Stimulated activated CD4-positive, alpha-beta T cell treated with anti-CD3 and anti-CD28 coated beads, Interleukin-2, amount 100 ng/mL, for 24 hours (primary cell): Measurements from ENCODE around the gene YPEL5.
A peak's percentile ranks its signal among the peaks of the same experiment; 100 is the strongest.
"Not testable (repeated sequence)": the region's sequence is repeated elsewhere in the genome, so short reads cannot be mapped to it uniquely, and the experiment has no call there.

Experiments used
- DNase-seq, 2 donors: peaks; one replicate each; pipeline ENCODE4 v3.0.0-alpha.2; 2020

YPEL5 gene

DNA sequence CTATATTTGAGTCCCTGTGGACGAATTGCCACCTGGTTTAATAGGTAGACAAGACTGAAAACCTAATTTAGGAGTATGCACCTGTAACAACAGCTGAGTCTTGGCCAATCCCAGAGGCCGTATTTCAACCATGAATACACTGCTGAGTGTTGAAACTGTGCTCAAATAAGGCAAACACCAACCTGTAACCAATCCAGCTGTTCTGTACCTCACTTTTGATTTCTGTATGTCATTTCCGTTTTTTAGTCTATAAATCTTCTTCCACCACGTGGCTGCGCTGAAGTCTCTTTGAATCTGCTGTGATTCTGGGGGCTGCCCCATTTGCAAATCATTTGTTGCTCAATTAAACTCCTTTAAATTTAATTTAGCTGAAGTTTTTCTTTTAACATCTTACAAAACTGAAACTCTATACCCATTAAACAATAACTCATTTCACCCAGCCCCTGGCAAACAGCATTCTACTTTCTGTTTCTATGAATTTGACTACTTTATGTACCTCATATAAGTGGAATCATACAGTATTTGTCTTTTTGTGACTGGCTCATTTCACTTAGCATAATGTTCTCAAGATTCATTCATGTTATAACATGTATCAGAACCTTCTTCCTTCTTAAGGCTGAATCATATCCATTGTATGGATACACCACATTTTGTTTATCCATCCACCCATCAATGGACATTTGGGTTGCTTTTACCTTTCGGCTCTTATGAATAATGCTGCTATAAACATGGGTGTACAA, 7.5 kb upstream of the YPEL5 start:
- peak; percentile 39 to 50 for DNase-seq

DNA sequence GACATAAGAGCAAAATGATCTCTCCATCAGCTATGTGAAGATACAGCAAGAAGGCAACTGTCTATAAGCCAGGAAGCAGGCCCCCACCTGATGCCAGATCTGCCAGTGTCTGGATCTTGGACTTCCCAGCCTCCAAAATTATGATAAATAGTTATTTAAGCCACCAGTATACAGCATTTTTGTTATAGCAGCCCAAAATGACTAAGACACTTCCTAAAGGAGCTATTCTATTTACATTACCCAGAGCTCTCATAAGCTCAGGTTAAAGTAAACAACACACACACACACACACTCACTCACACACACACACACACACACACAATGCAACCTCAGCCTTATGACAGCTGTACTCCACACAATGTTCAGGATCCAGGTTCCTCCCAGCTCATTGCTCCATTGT, 5.7 kb upstream of the YPEL5 start:
- no peak for DNase-seq

GRCh38 chr2:30144260-30144659, 2.5 kb upstream of the YPEL5 start:
- no peak for DNase-seq

- DNase-seq: not testable (repeated sequence)
Observed at GRCh38 chr2:30144951-30145350, 1.9 kb upstream of the YPEL5 start.

DNA sequence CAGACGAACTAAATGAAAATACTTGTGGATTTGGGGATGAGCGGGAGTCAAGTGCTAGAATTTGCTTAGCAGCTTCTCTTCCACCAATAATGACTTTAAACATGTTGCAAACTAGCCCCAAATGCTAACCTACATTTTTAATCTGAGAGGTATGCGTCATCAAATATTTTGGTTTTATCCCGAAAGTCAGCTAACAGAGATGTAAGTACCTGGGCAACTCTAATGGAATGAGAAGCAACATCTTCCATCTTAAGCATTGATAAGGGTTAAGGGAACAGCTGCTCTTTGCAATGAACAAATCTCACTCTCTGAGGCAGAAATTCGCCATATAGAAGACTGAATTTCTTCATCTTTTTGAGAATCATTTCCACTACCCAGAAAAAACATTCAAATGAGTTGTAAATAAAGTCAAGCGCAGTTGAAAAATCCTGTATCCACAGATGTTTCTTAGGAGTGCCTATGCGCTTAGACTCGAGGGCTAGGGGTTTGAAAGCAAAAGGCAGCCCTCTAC, 926 bp upstream of the YPEL5 start:
- DNase-seq: no peak

DNA sequence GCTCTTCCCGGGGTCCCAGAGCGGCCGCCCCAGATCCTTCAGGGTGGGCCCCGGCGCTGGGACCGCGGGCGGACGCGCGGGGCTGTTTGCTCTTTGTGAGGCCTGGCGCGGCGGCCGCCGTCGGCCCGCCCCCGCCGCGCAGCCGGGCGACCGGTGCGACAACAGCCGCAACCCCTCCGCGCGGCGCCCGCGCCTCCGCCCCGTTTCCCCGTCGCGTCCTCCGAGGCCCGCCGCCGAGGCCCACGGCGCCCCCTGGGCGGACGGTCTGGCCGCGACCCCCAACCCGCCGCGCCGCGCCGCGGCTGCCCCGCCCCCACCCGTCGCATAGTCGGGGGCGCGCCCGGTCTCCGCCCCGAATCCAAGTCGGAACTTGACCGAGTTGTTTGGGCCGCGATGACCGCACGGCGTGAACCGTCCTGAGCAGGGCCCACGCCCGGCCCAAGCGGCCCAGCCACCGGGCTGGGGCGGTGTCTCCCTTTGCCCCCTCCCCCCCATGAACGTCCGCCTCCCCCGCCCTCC, 448 bp downstream of the YPEL5 start:
- peak in 1 of 2 donors; percentile 31 for DNase-seq

DNA sequence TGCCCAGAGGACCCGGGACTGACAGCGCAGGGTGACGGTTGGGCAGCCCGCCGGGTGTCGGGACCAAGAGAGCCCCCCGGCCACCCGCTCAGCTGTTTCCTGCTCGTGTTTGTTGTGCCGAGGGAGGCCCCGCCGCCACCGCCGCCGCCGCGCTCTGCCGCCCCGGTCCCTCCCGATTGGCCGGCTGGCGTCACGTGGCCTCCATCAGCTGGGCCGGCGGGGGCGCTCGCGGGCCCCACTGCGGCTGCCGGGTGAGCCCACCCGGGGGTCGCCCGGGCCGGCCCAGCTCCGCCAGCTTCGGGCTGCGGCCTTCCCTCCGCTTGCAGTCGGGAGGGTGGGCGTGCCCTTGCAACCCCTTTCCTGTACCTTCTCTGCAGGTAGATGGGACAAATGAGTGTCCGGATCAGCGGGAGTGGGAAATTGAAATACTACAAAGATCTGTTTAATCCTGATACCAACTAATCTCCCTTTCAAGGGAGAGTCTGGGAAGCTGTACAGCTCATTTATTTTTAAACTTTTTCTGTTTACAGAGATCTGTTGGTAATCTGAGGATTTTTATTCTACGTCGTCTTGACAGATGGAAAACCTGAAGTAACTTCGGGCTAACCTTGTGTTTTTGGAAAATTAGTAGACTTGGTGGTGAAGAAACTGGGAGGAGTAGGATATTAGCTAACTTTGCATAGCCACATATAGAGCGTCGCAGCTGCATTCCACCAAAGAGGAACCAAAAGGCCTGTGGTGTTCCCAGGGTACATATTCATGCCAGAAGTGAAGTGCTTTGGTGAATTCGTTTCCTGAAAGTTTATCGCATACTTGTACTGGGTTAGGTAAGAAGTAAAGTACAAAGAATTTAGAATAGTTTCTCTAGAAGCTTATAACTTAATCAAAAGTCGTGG, 1.2 kb downstream of the YPEL5 start:
- peak; percentile 81 for DNase-seq

GRCh38 chr2:30148850-30149249, 2.0 kb downstream of the YPEL5 start:
- DNase-seq: no peak

DNA sequence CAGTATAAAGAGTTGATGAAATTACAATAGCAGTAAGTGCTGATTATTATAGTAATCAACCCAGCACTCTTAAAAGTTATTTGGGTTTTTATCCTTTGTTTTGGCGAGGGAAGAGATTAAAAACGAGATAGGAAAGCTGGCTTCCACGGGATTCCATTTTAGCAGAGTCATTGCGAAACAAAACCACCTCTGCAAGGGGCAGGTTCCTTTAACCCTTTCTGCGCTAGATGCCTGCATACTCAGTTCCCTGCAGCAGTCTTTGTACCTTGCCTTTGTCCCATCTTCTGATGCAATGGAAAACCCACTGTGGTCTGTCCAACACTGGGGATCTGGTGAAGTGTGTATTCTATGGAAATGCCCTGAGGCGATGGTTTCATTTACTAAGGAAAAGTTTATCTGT, 2.7 kb downstream of the YPEL5 start:
- DNase-seq: peak in 1 of 2 donors; percentile 31

DNA sequence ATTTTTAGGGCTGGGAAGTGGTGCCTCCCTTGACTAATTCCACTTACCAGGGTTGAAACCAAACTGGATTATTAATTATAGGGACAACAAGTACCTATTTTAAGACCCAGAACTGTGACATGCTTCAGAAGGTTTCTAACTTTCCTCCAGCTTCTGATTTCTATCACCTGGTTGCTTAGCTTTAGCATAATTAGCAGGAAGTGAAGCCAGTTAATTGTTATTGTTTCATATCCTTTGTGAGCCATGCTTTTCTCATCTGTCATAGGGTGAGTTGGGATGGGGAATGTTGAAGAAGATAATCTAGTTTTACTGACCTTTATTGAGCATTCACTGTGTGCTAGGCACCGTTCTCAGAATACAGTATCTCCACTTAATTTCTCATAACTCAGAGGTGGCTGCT, 3.2 kb downstream of the YPEL5 start:
- no peak for DNase-seq

DNA sequence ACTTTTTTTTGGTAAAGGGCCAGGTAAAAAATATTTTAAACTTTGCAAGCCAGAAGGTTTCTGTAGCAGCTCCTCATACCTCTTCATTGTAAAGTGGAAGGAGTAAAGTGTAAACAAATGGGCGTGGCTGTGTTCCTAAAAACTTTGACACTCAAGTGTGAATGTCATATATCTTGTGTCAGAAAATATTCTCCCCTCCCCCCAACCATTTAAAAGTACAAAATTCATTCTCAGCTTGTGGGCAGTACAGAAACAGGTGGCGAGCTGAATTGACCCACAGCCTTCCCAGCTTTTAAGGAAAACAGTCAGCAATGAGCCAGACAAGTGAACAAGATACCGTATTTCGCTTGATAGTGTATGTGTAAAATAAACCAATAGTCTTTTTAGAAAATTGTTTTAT, 4.0 kb downstream of the YPEL5 start:
- DNase-seq: no peak

DNA sequence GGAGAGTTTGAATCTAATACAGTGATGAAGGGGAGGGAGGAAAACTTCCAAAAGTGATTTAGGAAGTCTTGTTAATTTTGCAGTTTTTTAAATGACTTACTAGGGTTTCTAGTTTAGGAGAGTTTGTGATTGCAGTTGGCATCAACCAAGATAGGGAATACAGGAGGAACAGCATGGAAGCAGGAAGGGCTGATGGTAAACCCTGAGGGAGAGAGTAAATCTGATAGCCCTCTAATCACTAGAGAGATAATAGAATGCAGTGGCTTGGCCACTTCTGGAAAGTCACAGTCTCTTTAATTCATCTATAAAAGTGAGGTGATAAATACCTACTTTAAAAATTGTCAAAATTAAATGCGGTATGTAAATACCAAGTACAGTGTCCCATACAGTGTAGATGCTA, 5.6 kb downstream of the YPEL5 start:
- DNase-seq: no peak

DNA sequence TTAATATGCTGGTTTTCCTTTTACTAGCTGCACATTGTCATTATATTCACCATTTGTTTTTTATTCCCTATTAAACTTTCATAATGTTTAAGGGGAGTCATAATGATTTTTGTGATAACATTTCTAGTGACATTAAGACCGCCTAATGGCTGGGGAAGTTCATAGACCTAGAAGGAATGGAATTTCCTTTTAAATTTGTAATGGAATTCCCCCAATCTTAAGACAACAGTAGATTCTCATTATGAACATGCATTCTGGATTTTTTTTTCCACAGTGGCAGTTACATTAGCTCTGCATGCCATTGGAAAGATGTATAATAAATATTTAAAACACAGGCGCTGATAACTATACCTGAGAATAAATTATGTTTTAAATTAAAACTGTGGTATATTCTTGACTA, 8.4 kb downstream of the YPEL5 start:
- DNase-seq: no peak

DNA sequence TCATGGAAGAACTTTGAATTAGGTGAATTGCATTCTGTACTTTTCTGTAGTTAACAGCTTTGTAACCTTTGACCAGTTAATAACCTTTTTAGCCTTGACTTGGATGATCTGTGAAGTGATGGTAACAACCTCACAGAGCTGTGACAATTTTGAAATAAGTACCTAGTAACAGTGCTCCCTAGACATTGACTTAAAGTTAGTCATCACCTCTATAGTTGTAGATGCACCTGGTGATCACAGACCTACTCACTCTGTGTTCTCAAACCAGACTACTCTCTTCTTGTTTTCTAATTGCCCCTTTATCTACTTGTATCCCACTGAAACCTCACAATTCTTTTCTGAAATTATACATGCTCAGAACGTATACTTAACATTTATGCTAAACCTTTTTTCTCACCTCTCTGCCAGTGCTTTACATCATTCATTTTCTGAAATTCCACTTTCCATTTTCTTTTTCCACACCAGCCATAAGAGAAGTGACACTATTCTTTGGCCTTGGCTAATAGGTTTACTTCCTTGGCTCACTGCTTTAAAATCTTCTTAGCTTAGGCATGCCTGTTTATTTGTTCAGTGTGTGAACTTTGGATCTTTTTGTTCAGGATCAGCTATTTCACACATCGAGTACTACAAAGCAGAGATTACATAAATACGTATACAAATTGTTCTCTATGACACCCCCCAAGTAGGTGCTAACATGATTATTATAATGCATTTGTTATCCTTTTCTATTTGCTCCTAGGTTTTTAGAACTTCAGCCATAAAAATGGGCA, 9.3 kb downstream of the YPEL5 start:
- DNase-seq: no peak

GRCh38 chr2:30157616-30158015, 10.8 kb downstream of the YPEL5 start:
- DNase-seq: no peak

- no peak for DNase-seq
Observed at GRCh38 chr2:30159766-30160165, 13.0 kb downstream of the YPEL5 start.

GRCh38 chr2:30161929-30162706, 15.3 kb downstream of the YPEL5 start:
- no peak for DNase-seq

DNA sequence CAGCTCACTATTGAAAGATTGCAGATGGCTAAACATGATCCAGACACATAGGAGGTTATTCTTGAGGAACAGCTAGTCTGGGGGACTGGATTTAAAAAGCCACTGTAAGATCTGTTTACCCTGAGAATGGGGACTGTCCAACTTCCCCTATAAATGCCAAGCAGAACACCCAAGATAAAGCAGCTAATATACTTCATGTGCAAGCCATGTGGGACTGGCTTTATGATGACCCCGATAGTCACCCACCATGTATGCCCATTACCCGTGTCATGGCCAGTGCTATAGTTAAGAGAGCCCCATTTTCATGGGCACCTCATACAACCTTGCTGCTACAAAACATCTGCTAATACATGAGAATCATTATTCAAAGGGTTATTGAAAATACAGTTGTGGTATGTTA, 16.0 kb downstream of the YPEL5 start:
- DNase-seq: no peak

- DNase-seq: no peak
Observed at GRCh38 chr2:30164131-30164925, 17.5 kb downstream of the YPEL5 start.

DNA sequence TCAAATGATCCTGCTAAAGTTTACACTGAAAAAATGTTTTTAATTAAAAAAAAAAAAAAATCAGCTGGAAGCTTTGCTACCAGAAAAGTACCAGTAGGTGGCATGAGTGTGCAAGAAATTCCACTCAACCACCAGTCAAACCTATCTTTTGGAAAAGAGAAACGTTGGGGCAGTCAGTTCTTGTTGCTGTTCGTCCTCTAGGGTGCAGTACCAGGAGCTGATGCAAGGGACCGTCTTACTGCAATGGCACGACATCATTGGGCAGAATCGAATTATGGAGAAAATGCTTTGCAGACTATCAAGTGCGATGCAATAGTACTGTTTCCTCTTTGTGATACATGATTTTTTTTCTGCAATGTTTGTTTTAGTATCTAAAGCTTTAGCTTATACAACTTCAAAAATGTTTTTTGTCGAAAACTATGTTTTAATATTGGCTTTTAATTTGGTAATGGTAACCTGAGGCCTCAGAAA, 18.3 kb downstream of the YPEL5 start:
- peak; percentile 45 to 61 for DNase-seq

GRCh38 chr2:30165617-30166016, 18.8 kb downstream of the YPEL5 start:
- no peak for DNase-seq
